CD4-positive, alpha-beta T cell treated with Interleukin-1 beta for 1 hour (primary cell): ENCODE measurements around the gene SH3BP2.

Experiments used
- DNase-seq, 2 donors: peaks; one replicate each; pipeline ENCODE4 v3.0.0-alpha.2; 2020 to 2022

Gene SH3BP2

DNA sequence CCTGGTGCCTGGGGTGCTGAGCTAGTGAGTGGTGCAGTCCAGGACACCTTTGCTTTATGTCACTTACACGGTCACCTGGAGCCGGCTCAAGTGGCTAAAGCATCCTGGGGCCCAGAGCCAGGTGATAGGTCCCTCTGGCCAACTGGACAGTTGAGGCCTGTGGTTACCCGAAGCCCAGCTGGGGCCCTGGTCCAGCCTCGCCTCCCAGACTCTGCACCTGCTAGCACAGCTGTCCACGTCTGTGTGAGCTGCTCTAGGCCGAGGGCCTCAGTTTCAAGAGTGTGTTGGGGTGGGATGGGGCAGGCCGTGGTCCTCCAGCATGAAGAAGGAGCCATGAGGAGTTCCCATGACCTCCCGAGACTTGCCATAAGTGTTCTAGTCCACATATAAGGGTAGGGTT is 43.1 kb downstream of the SH3BP2 start:
- no peak for DNase-seq

GRCh38 chr4:2836391-2836859 is 43.5 kb downstream of the SH3BP2 start:
- DNase-seq: no peak

GRCh38 chr4:2837110-2837903 is 44.4 kb downstream of the SH3BP2 start:
- no peak for DNase-seq

DNA sequence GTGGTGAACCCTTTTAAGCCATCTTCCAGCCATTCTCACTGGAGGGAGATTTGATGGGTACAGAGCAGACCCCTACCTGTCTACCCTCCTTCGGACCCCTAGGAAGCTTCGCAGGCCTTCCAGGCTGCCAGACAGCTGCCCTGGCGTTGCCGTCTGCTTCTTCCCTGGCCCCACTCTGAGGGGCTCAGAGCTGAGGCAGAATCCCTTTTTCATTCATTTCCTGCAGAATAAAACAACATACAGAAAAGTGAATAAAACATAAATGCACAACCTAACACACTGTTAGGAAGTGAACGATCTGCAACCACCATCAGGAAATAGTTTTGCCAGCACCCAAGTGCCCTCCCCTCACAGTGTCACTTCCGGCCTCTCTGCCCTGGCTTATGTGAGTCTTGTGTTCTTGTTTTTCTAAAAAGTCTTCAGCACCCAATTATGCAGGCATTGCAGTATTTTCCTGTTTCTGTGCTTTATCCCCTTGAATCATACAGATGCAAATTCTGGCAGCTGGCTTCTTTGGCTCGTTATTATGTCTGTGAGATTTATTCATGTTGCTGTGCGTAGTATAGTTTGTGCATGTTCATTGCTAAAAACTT is 45.1 kb downstream of the SH3BP2 start:
- DNase-seq: peak; percentile 77 to 78

DNA sequence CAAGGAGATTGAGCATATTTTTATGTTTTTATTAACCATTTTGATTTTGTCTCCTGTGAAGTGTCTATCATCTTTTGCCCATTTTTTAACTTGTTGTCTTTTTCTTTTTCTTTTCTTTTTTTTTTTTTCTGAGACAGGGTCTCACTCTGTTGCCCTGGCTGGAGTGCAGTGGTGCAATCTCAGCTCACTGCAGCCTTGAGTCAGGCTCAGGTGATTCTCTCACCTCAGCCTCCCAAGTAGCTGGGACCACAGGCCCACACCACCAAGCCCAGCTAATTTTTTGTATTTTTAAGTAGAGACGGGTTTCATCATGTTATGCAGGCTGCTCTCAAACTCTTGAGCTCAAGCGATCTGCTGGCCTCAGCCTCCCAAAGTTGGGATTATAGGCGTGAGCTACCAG is 46.2 kb downstream of the SH3BP2 start:
- no peak for DNase-seq

GRCh38 chr4:2842687-2843262 is 49.9 kb downstream of the SH3BP2 start:
- DNase-seq: no peak

DNA sequence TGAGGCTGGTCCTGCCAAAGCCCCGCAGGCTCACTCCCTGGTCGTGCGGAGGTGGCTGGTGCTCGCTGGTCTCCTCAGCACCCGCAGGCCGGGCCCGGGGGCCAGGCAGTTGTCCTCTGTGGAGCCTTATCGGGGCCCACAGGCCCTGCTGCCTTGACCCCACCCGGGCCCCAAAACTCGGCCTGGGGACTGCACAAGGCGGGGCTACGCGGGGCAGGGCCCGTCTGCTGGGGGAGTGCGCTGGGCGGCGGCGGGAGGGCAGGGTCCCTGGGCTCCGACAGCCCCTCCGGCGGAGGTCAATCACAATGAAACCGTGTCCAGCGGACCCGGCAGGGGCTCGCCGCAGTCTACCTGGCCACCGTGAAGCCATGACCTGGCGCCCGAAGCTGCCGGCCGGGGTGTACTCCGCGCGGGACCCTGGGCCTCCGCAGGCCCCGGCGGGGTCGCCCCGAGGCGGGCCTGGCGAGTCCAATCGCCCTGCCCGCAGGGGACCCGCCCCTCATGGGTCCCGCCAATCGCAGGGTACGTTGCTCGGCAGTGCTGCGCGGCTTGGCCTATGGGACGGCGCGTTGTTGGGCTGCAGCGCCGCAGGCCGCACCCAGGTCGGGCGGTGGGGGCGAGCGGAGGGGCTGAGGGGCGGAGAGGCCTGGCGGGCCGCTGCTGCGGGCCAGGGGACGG is 50.5 kb downstream of the SH3BP2 start, which contains the start of gene ADD1:
Gene ADD1, plus strand, starts transcription at position 582 of the 678 bp plus-strand sequence. CDS start 32,072 bp downstream, outside the sequence.
- DNase-seq: peak; percentile 92 to 97

DNA sequence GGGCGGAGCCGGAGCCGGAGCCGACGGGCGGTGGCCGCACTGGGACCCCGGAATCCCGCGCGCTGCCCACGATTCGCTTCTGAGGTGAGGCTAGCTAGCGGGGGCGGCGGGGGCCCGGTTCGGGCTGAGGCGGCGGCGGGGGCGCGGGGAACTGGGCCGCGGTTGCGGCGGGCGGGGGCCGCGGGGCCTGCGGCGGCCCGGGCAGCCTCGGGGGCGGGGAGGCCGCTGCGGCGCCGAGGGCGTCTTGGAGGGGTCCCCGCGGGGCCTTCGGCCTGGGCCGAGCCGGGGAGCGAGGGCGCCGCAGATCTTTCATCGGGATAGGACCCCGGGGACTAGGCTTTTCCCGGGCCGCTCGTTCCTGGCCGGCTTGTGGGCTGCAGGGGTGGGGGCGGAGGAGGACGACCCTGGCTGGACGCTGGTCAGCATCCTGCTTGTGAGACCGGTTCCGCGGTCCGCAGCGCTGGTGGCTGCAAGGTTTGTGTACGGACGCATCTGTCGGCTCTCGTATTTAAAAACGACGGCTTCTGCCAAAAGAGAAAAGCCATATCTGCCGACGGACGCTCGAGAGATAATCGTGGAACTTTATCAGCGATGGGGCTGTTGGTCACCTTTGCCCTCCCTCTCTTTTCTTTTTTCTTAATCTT is 51.2 kb downstream of the SH3BP2 start:
- no peak for DNase-seq

GRCh38 chr4:2846172-2846571 is 53.3 kb downstream of the SH3BP2 start:
- no peak for DNase-seq

DNA sequence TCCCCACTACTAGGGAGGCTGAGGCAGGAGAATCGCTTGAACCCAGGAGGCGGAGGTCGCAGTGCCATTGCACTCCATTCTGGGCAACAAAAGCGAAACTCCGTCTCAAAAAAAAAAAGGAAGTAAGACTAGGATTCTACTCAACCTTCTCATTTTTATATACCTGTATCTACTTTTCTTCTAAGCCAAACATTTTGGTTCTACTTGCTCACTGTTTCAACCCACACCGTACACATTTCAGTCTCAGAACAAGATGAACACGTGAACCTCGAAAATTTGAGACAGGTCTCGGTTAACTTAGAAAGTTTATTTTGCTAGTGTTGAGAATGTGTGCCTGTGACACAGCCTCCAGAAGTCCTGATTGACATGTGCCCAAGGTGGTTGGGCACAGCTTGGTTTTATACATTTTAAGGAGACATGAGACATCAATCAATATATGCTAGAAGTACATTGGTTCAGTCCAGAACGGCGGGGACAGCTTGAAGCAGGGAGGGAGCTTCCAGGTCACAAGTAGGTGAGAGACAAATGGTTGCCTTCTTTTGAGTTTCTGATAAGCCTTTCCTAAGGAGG is 54.5 kb downstream of the SH3BP2 start:
- no peak for DNase-seq

GRCh38 chr4:2848449-2848848 is 55.6 kb downstream of the SH3BP2 start:
- no peak for DNase-seq

GRCh38 chr4:2849267-2850152 is 56.6 kb downstream of the SH3BP2 start:
- no peak for DNase-seq

GRCh38 chr4:2850966-2851798 is 58.3 kb downstream of the SH3BP2 start:
- DNase-seq: no peak

DNA sequence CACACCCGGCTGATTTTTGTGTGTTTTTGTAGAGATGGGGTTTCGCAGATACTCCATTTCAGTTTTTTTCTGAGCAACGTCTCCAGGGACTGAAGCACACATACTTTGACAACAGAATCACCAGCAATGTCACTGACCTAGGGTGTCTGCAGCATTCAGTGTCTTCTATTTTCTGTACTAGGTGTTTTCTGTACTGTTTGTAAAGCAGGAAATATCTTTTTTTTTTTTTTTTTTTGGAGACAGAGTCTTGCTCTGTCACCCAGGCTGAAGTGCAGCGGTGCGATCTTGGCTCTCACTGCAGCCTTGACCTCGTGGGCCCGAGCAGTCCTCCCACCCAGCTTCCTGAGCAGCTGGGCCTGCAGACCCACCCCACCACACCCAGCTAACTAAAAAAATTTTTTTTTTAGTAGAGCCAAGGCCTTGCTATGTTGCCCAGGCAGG is 59.6 kb downstream of the SH3BP2 start:
- DNase-seq: peak in 1 of 2 donors; percentile 70

DNA sequence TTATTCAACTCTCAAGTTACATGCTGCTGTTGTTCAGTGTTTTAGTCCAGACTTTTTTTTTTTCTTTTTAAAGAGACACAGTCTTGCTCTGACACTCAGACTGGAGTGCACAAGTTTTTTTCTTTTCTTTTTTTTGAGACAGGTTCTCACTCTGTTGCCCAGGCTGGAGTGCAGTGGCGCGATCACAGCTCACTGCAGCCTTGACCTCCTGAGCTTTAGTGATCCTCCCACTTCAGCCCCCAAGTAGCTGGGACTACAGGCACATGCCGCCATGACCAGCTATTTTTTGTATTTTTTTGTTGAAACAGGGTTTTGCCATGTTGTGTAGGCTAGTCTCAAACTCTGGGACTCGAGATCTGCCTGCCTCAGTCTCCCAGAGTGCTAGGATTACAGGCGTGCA is 62.7 kb downstream of the SH3BP2 start:
- no peak for DNase-seq

DNA sequence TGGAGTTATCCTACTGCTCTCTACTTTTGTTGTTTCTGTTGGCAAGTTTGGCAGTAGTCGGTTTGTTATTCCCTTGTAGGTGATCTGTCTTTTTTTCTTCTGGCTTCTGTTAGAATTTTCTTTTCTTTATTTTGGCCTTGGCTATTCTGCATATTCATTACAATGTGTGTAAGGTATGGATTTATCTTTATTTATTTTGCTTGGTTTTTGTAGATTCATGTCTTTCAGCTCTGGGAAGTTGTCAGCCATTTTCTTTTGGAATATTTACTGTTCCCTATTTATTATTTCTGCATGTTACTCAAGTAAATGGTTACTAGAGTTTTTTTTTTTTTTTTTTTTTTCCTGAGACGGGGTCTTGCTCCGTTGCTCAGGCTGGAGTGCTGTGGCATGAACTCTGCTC is 63.4 kb downstream of the SH3BP2 start:
- DNase-seq: no peak

GRCh38 chr4:2857349-2857927 is 64.6 kb downstream of the SH3BP2 start:
- DNase-seq: no peak

DNA sequence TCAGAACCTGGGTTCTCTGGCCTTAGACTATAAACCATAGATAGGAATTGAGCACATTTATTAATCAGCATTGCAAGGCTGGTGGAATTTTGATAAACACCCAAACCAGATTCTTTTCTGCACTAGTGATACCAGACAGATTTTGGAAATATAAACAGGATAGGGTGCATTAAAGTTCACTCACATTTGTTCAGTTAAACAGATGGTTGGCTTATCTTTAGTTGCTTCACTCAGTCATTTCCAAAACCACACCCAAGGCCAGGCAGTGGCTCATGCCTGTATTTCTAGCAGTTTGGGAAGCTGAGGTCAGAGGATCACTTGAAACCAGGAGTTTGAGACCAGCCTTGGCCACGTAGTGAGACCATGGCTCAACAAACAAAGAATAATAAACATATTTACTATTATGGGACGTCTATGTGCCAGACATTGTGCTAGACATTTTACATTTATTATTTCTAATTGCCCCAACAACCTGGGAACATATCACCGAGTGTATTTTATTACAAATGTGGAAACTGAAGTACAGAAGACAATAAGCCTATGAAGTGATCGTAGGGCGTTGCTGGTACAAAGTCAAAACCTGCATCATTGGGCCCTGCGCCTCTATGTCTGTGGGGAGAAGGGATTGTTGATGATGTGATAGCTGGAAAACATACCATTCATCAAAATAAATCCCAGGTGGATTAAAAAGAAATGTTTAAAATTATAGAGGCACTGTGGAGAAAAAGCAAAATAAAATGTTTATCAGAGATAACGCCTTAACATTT is 65.7 kb downstream of the SH3BP2 start:
- DNase-seq: no peak

DNA sequence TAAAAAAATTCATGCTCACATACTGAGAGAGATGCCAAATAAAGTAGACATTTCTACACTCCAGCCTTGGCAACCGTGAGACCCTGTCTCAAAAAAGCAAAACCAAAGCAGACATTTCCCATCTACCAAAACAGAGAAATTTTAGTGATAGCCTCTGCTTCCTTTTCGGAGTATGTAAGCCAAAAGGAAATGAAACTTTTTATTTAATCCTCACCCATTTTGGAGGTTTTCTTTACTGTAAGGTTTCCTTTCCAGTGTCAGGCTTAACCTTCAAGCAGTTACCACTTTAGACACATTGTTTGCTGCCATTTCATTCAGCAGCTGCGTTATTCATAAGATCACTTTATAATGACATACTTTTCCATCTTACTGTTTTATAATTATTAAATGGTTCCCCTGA is 66.6 kb downstream of the SH3BP2 start:
- no peak for DNase-seq
